Inferior parietal cortex (tissue), 1 donor: ENCODE measurements around the gene SMYD3.

Experiments used
- DNase-seq: peaks from one replicate; pipeline ENCODE4 v3.0.0-alpha.2; 2016; ENCODE audit errors: extremely low spot score

The SMYD3 gene

DNA sequence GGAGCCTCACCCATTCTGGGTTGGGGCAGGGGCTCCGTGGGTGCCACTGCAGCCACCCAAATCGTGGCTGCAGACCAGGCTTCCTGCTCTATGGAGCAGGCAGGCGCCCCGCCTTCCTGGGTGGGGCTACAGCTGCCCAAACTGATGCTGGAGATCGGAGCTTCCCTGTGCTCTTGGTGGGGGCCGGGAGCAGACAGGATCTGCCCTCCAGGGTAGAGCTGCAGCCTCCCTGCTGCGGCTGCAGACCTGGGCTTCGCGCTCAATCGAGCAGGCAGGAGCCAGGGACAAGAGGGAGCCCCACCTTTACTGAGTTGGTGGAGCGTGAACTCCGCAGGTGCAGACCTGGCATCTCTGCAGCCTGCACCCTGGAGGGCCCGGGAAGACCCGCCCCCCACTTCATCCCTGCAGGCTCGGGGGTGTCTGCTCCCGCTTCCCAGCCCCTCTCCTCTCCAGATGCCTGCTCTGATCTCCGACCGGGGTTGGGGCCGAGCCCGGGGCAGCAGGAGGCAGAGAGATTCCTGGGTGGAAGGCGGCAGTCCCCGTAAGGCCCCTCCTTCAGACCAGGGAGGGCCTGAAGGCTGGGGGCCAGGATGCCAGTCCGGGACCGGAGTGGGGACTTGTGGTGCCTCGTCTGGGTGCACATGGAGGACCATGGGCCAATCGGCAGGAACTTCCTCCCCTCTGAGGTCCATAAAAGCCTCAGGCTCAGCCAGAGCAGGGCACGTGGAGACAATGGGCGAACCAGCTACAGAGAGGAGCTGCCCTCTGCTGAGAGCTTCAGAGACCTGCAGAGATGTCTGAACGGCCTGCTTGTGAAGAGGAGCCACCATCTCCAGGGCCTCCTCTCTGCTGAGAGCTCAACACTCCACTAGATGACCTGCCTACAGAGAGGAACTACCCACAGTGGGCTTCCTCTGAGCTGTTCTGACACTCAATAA is 359.3 kb downstream of the SMYD3 start:
- no peak for DNase-seq

DNA sequence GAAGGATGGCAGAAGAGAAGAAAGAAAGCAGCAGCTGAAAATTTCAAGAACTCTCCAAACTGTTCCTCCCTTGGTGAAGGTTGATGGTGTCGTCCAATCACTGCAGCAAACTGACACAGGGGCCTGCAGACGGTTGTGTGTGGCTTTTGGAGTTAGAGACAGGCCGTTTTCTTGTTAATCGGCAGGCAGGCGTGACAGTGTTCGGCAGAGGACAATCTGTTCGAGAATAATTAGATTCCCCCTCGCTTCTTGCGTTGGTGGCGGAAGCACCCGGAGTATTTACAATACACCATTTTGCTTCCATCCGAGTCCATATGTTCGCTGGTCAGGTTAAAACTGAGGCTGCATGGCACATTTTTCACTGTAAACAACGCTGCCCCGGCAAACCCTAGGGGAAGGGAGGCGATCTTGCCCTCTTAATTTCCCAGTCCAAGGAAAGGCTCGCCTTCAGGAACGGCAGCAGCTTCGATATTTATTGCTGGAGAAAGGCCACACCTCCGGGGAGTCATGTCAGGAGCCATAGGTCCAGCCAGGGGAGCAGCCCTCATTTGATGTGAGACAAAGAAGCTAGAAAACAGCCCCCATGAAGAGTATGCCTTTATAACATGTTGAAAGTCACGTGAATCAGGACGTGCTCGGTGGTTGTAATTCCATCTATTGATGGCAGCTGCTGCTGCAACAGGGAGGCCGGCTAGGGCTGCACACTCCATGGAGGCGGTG is 360.1 kb downstream of the SMYD3 start:
- no peak for DNase-seq

DNA sequence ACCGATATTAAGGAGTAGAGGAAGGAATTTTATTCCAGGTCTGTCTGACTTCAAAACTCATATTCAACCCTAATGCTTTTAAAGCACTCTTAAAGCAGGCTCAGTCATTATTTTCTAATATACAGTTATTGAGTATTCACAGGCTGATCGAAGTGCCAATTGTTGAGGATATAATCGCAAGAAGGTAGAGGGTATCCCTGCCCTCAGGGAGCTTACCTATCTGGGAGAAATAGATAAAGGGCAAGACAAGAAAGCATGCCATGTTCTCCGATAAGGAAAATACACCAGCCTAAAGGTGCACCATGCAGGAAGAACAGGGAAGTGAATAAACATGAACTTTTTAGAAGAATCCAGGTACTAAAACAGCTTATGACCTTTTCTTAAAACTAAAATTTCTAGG is 361.2 kb downstream of the SMYD3 start:
- no peak for DNase-seq

DNA sequence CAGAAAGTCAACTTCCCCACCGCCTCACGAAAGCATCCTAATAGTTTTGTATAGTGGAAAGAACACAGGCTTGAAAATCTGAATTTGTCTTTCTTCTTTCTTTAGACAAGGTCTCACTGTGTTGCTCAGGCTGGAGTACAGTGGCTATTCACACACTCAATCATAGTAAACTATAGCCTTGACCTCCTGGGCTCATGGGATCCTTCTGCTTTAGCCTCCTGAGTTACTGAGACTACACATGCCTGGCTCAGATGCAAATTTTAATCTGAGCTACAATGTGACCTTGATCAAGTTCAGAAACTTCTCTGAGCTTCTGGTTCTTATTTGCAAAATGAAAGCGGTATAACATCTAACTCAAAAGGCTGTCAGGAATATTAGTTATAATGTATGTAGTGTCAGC is 362.1 kb downstream of the SMYD3 start:
- DNase-seq, result no peak

DNA sequence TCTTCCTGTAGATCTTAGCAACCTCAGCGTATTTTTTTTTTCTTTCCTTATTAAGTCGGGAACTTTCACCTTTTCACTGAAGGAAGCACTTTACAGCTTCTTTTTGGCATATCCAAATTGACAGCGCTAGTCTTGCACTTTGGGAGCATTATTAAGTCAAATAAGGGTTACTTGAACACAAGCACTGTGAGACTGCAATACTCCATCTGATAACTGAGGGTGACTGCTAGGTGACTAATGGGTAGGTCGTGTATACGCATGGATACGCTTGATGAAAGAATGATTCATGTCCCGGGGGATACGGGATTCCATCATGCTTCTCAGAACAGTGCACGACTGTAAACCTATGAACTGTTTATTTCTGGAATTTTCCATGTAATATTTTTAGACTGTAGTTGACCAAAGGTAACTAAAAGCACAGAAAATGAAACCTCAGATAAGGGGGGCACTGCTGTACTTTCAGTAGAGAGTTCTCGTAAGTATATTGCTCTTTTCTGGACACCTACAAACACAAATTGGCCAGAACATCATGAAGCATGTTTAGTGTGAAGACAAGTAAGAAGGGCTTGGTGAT is 364.7 kb downstream of the SMYD3 start:
- no peak for DNase-seq

DNA sequence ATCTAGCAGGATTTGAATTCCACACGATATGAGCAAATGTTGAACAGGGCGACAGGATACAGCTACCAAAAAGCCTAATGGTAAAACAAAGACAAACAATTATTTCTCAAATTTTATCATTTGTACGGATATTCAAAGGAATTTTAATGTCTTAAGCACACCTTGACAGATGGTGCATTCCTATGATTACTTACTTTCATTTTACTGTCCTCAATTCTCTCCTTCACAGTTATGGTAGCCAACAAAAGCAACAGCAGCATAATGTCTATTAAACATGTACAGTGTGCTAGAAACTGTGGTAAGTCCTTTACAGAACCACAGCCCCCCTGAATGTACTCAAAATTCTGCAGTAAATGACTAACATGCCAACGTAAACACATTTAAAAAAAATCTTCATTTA is 365.8 kb downstream of the SMYD3 start:
- DNase-seq, result no peak

DNA sequence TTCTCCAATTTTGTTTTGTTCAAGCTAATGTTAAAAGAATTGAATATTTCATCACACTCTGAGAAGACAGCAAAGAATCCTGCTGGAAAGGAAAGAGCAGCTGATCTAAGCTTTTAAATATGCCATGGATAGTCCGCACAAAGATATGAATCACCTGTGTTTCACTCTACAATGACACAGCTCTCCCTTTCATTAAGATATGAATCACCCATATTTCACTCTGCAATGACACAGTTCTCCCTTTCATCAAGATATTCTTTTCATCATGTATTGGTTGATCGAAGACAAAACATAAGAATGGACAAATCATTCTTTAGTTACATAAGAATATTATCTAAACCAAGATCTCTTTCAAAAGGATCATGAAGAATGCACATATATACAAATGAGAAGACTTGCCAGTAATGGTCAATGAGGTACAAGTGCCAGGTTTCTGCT is 367.3 kb downstream of the SMYD3 start:
- DNase-seq, result no peak

DNA sequence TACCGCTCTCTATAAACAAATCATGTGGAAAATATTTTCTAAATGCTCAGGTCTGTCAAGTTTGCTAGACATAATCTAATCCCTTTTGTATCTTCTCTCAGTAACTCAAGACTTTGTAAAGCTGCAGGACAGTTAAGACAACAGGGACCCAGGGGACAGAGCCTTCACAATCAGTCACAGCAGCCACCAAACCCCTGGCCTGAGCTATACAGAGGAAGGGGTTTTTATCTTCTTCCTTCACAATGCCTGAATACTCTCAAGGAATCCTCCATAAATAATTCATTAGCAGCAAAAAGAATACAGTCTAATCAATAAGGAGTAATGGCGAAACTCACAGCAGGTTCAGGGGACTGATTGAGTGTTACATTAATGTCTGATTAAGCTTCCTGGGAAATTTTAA is 368.3 kb downstream of the SMYD3 start:
- no peak for DNase-seq

DNA sequence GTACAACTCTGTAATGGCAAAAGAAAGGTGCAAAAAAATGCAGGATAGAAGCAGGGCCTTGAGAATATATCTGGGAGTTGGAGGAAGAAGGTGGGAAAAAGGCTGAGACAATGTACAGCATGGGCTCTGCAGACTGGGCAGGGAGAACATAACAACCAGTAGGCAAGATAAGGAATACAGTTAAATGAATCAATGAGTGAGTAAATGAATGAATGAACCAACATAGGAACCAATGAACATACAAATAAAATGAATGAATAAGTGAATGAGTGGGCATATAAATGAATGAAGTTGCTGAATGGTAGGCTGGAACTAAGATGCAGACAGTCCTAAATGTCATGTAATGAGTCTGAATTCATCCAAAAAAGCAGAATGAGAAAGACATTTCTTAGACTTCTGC is 370.6 kb downstream of the SMYD3 start:
- DNase-seq, result no peak

DNA sequence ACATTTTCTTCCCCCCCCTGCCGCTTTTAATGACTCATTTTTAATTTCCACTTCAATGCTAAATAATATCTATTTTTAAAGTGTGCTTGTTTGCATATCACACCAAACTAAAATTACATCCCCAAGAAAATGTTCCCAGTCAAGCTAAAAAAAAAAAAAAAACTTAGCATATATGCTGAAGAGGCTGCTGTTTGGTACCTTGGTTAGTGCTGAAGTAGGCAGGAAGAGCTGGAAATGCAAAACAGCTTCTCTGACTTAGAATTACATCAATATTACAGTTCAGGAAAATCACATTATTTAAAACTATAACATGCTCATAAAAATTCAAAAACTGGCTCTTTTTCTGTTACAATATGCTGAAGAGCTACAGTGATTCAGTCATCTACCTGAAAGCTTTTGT is 372.3 kb downstream of the SMYD3 start:
- DNase-seq, result no peak

DNA sequence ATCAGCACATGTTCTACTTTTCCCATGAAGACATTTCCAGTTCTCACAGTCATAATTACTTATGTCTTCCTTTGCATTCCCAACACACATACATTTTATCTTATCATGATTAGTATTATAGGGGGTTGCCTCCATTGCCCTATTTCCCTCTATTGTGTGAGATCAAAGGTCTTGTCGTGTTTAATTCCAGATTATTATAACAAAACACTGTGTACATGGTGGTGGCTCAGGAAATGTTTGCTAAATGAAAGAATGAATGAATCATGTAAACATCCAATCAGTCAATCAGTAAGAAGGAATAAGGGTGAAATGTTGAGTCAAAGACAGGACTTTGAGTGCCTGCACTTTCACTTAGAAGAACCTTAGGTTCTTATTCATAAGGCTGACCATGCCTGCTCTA is 376.0 kb downstream of the SMYD3 start:
- no peak for DNase-seq

DNA sequence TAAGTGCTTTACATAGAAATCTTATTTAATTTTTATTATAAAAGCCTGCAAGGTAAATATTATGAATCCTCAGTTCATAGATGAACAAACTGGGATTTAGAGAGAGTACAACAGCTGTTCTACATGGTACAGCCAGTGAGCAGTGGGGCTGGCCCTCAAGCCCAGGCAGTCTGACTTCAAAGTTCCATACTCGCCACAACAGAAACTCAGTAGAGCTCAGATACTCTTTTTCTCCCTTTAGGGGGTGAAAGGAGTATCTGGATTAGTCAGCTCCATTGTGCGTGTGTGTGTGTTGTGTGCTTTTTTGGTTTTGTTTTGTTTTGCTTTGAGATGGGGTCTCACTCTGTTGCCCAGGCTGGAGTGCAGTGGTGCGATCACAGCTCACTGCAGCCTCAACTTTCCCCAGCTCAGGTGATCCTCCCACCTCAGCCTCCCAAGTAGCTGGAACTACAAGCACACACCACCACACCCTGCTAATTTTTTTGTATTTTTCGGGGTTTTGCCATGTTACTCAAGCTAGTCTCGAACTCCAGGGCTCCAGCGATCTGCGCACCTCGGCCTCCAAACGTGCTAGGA is 378.5 kb downstream of the SMYD3 start:
- no peak for DNase-seq

DNA sequence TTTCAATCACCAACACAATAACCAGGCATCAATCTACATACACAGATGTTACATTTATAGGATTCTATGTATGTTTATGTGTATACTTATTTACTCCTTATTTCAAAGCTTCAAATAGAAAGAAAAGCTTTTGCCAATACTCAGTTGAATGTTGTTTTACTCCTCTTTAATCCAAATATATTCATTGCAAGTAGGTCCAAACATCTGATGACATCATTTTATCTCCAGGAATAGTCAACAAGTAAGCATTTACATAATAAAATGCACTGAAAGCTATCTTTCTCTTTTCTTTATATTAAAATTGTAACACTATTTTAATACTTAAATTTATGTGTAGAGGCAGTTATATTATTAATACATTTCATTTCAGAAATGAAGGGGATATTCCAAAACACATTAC is 380.5 kb downstream of the SMYD3 start:
- no peak for DNase-seq

DNA sequence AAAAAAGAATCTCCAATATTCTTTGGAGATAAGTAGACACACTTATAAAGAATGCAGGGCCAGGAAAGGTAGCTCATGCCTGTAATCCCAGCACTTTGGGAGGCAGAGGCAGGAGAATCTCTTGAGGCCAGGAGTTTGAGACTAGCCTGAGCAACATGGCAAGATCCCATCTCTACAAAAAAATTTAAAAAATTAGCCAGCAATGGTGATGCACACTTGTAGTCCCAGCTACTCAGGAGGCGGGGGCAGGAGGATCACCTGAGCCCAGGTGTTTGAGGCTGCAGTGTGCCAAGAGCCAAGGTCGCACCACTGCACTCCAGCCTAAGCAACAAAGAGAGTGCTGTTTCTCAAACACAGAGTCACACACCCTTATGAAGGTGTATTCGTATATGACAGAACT is 385.0 kb downstream of the SMYD3 start:
- no peak for DNase-seq

DNA sequence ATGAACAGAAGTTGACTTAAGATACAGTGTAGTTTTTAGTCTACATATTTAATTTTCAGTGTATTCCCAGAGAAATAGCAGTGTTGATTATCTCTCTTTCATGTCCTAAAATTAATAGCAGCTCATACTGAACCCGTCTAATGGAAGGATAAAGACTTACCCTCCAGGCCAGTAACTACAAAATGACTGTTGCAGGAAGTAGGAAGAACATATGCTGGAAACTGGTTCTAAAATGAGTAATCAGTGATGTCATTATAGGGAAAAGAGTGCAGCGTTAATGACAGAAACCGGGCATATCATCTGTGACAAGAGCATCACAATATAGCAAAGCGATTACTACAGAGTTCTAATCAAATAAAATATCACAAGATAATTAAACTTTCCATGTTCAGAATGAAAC is 385.5 kb downstream of the SMYD3 start:
- DNase-seq, result no peak

DNA sequence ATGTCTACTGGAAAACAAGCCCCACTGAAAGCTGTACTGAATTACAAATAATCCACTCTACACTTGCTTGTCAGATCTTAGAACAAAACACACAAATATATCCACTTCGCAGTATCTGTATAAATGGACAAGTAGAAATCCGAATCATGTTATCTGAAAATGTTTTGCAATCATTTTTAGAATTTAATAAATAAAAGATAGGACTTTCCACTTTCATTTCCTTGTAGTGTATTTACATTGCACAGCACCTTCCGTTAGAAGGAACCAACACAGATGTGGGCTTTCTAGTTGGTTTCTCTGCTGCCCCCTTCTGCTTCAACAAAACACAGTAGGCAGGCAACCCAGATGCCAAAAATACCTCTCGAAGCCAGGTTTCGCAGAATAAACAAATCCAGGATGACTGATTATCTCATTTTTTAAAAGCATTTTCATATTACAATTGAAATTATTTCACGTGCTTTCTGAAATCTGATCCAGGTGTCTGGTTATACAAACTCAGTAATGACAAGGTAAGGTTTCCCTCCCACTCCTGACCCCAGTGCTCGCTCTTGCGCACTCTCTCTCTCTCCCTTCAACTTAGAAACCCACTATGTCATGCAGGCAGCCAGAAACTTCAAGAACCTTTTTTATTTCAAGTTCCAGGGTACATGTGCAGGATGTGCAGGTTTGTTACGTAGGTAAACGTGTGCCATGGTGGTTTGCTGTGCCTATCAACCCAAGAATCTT is 389.9 kb downstream of the SMYD3 start:
- peak; percentile 50 for DNase-seq

DNA sequence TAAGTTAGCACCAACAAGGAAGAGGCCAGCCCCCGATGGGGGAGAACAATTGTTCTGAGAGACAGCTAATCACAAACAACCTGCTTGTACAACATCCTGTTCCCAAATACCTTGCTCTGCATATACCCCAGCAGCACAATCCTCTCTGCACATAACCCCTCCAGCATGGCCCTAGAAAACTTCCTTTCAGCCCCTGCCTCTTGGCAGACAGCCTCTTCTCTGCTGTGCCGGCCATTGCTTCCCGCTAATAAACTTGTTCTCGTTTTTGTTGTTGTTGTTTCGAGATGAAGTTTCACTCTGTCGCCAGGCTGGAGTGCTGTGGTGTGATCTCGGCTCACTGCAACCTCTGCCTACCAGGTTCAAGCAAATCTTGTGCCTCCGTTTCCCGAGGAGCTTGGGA is 392.7 kb downstream of the SMYD3 start:
- DNase-seq, result no peak

DNA sequence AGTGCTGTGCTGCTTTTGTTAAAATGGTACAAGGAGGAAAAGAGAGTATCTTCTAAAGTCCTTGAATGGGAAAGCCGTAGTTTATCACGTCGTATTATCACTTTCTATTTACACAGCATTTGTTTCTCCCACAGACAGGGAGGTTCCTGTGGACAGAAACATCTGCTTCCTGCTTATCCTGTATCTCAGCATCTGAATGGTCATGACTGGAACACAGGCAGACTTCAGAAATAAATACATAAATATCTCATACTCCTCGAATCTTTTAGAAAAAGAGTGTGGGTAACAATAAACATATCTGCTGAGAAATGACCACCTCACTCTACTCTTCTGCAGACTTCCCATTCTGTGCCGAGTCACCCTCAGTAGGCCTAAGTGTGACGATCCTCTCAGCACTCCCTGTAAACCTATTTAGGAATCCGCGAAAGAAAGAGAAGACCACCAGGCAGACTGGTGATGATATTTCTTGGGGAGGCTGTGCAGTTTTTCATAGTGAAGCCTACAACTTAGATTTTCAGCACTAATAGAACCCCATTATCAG is 393.5 kb downstream of the SMYD3 start:
- DNase-seq, result no peak

DNA sequence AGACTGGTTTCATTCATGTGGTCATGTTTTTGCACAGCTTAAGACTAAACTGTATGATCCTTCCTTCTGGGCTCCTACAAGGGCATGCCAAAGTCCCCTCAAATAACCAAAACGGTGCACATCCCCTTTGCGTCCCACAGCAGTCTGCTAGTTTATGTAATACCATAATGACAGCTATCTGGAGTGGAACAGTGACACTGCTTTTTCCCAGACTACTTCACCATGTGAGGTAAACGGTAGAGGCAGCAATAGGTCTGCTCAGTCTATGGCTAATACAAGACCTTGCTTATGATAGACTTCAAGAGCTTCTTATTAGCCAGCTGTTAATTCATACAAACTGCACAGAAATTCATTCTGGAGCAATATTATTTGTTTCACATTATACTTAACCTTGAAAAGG is 395.5 kb downstream of the SMYD3 start:
- no peak for DNase-seq

DNA sequence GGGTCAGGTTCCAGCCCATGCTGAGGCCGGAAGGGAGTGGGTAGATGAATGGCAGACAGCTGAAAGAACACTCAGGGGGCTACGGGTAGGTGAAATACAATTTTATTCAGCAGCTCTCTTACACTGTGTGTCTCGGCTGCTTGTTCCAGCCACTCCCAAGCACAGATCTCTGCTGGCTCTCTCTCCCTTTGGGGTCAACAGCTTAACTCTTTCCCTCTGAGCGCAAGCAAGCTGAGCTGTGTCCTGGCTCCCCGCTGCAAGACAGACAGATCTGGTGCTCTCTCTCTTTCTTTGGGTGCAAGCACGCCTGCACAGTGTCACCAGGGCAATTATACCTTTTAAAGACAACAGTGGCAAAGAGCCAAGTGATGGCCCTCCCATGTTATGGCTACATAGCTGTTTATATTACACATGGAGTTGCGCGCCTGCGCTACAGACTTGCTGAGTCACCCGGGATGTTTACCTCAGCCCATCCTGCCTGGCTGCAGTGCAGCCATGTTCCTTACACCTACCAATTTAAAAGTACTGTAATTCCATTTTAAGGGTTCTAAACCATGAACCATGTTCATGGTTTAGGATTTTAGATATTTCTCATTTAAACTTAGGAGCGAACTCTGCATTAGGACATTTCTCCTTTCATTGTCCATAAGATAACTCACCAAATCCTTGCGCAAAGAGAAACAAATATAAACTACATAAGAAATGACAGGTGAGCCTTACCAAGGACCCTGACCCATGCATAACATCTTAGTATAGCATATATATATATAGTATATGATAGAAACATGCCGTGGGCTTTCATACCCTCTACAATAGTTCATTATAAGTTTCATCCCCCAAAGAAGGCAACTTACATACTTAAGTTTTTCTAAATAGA is 396.5 kb downstream of the SMYD3 start:
- no peak for DNase-seq
